Neural cell (in vitro differentiated cells): ENCODE results near the gene RNU11.

Experiments used
- CTCF ChIP-seq: fragments of 450-650 bp; IDR thresholded peaks from 2 replicates; pipeline ENCODE4 v1.5.1; 2014; ENCODE audit warnings: antibody characterized with exemption, mild to moderate bottlenecking, moderate library complexity; ENCODE audit not compliant: poor library complexity, severe bottlenecking
- EP300 ChIP-seq: fragments of 450-650 bp; conservative IDR thresholded peaks from 2 replicates; pipeline ENCODE4 v1.6.1; 2014; ENCODE audit warnings: antibody characterized with exemption, mild to moderate bottlenecking, moderate library complexity; ENCODE audit not compliant: poor library complexity, severe bottlenecking
- EZH2 ChIP-seq: fragments of 200-600, 300-800 bp; shearing (Covaris generic), sonication (generic); IDR thresholded peaks from 2 replicates; pipeline ENCODE4 v1.6.1; 2014; ENCODE audit warnings: antibody characterized with exemption, low read length, borderline replicate concordance, mild to moderate bottlenecking; ENCODE audit not compliant: insufficient read depth, poor library complexity, severe bottlenecking
- MXI1 ChIP-seq: fragments of 450-650 bp; conservative IDR thresholded peaks from 2 replicates; pipeline ENCODE4 v1.6.1; 2014; ENCODE audit warnings: antibody characterized with exemption, mild to moderate bottlenecking; ENCODE audit not compliant: poor library complexity, severe bottlenecking
- POLR2AphosphoS5 ChIP-seq: IDR thresholded peaks from 2 replicates; pipeline ENCODE4 v1.6.1; 2012
- RAD21 ChIP-seq: fragments of 450-650 bp; conservative IDR thresholded peaks from 2 replicates; pipeline ENCODE4 v1.6.1; 2014; ENCODE audit warnings: antibody characterized with exemption, mild to moderate bottlenecking, moderate library complexity
- REST ChIP-seq: IDR thresholded peaks from 2 replicates; pipeline ENCODE4 v1.6.1; 2012; ENCODE audit warnings: borderline replicate concordance
- SMC3 ChIP-seq: fragments of 450-650 bp; conservative IDR thresholded peaks from 2 replicates; pipeline ENCODE4 v1.6.1; 2014; ENCODE audit warnings: antibody characterized with exemption, mild to moderate bottlenecking, moderate library complexity; ENCODE audit not compliant: poor library complexity
- TAF1 ChIP-seq: IDR thresholded peaks from 2 replicates; pipeline ENCODE4 v1.6.1; 2012; ENCODE audit warnings: low read depth

- TF ChIP-seq REST = no peak
- TF ChIP-seq CTCF = peak; percentile 83
- TF ChIP-seq POLR2AphosphoS5 = no peak
- TF ChIP-seq TAF1 = no peak
- TF ChIP-seq EZH2 = no peak
- no peak for TF ChIP-seq MXI1
- TF ChIP-seq RAD21 = peak; percentile 85
- TF ChIP-seq SMC3 = peak; percentile 84
- no peak for TF ChIP-seq EP300
Observed at GRCh38 chr1:28602536-28603439, 45.6 kb upstream of the RNU11 start.
